ENCODE results near the gene RAB18.

RAB18 gene

GRCh38 chr10:27542812-27543211, 38.7 kb downstream of the RAB18 start:
- Histone ChIP-seq H4K20me1 (ENCODE audit: control insufficient read depth, insufficient read depth, low read depth, low read length) (no peaks in the 10 kb centered on the region), H3K9me3 (ENCODE audit: control insufficient read depth, insufficient read depth, low read length) (no peaks in the 10 kb centered on the region), H3K36me3 (ENCODE audit: control insufficient read depth, low read length) (peaks cover 23% of the 10 kb centered on the region), H3K27me3 (ENCODE audit: control insufficient read depth, low read length) (no peaks in the 10 kb centered on the region), H3K4me3 (ENCODE audit: low read length) (no peak overlapping the region), H3K4me2 (ENCODE audit: low read length) (no peak overlapping the region), H3K4me1 (ENCODE audit: control insufficient read depth, low read length) (no peaks in the 10 kb centered on the region), H3K27ac (ENCODE audit: low read depth, low read length) (no peak overlapping the region), H3K79me2 (ENCODE audit: control insufficient read depth, low read length) (no peaks in the 10 kb centered on the region), H3F3A (ENCODE audit: control insufficient read depth, insufficient read depth) (no peaks in the 10 kb centered on the region), H3K9me2 (replicated peaks; ENCODE audit: control insufficient read depth, low read length) (no peaks in the 10 kb centered on the region)
- TF ChIP-seq, protein P1, sequence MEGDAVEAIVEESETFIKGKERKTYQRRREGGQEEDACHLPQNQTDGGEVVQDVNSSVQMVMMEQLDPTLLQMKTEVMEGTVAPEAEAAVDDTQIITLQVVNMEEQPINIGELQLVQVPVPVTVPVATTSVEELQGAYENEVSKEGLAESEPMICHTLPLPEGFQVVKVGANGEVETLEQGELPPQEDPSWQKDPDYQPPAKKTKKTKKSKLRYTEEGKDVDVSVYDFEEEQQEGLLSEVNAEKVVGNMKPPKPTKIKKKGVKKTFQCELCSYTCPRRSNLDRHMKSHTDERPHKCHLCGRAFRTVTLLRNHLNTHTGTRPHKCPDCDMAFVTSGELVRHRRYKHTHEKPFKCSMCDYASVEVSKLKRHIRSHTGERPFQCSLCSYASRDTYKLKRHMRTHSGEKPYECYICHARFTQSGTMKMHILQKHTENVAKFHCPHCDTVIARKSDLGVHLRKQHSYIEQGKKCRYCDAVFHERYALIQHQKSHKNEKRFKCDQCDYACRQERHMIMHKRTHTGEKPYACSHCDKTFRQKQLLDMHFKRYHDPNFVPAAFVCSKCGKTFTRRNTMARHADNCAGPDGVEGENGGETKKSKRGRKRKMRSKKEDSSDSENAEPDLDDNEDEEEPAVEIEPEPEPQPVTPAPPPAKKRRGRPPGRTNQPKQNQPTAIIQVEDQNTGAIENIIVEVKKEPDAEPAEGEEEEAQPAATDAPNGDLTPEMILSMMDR (IDR thresholded peaks at IDR 0.05; ENCODE audit: low read depth, low read length, poor library complexity, severe bottlenecking), result no peak
- TF ChIP-seq EZH2phosphoT487 (IDR thresholded peaks at IDR 0.05; ENCODE audit: borderline replicate concordance, low read length), result no peak

GRCh38 chr10:27547047-27547446, 42.9 kb downstream of the RAB18 start:
- H3K36me3 ChIP-seq (ENCODE audit: control insufficient read depth, low read length), result peaks cover 4% of the 10 kb centered on the region
- H3F3A ChIP-seq (ENCODE audit: control insufficient read depth, insufficient read depth), result no peaks in the 10 kb centered on the region
- no peak overlapping the region for H3K27ac ChIP-seq (ENCODE audit: low read depth, low read length)
- no peak overlapping the region for H3K4me3 ChIP-seq (ENCODE audit: low read length)
- H4K20me1 ChIP-seq (ENCODE audit: control insufficient read depth, insufficient read depth, low read depth, low read length), result no peaks in the 10 kb centered on the region
- no peak for TF ChIP-seq EZH2phosphoT487 (IDR thresholded peaks at IDR 0.05; ENCODE audit: borderline replicate concordance, low read length)
- TF ChIP-seq, protein P1 (IDR thresholded peaks at IDR 0.05; ENCODE audit: low read depth, low read length, poor library complexity, severe bottlenecking), result no peak
- no peak overlapping the region for H3K4me2 ChIP-seq (ENCODE audit: low read length)
- H3K79me2 ChIP-seq (ENCODE audit: control insufficient read depth, low read length), result no peaks in the 10 kb centered on the region
- no peaks in the 10 kb centered on the region for H3K4me1 ChIP-seq (ENCODE audit: control insufficient read depth, low read length)
- no peaks in the 10 kb centered on the region for H3K9me2 ChIP-seq (replicated peaks; ENCODE audit: control insufficient read depth, low read length)
- no peaks in the 10 kb centered on the region for H3K27me3 ChIP-seq (ENCODE audit: control insufficient read depth, low read length)
- no peaks in the 10 kb centered on the region for H3K9me3 ChIP-seq (ENCODE audit: control insufficient read depth, insufficient read depth, low read length)

- Histone ChIP-seq H3K27me3 (ENCODE audit: control insufficient read depth, low read length) (no peaks in the 10 kb centered on the region), H3K27ac (ENCODE audit: low read depth, low read length) (no peak overlapping the region), H3K36me3 (ENCODE audit: control insufficient read depth, low read length) (peaks cover 4% of the 10 kb centered on the region), H3K4me2 (ENCODE audit: low read length) (no peak overlapping the region), H3K9me2 (replicated peaks; ENCODE audit: control insufficient read depth, low read length) (no peaks in the 10 kb centered on the region), H3K9me3 (ENCODE audit: control insufficient read depth, insufficient read depth, low read length) (no peaks in the 10 kb centered on the region), H3K79me2 (ENCODE audit: control insufficient read depth, low read length) (no peaks in the 10 kb centered on the region), H3F3A (ENCODE audit: control insufficient read depth, insufficient read depth) (no peaks in the 10 kb centered on the region), H3K4me3 (ENCODE audit: low read length) (no peak overlapping the region), H3K4me1 (ENCODE audit: control insufficient read depth, low read length) (no peaks in the 10 kb centered on the region), H4K20me1 (ENCODE audit: control insufficient read depth, insufficient read depth, low read depth, low read length) (no peaks in the 10 kb centered on the region)
- TF ChIP-seq, protein P1 (IDR thresholded peaks at IDR 0.05; ENCODE audit: low read depth, low read length, poor library complexity, severe bottlenecking), result no peak
- TF ChIP-seq EZH2phosphoT487 (IDR thresholded peaks at IDR 0.05; ENCODE audit: borderline replicate concordance, low read length), result no peak
These were observed 43.4 kb downstream of the RAB18 start for GRCh38 chr10:27547482-27547881.
